HepG2 (cell line): ENCODE data around the gene MCM10. TPM values are rescaled to one million over a fixed set of nuclear protein-coding genes. Genes with fewer than 3 reads are reported as not detected.

Experiments used
- AGO2 ChIP-seq: fragments of 200-400 bp; formaldehyde crosslinking; optimal IDR thresholded peaks from 2 replicates; pipeline ENCODE3; 2017; ENCODE audit warnings: mild to moderate bottlenecking, low read depth, low read length, moderate library complexity
- ASH2L ChIP-seq: fragments of 300-600, 200-600 bp; sonication (generic); IDR thresholded peaks from 2 replicates; pipeline ENCODE4 v1.7.0; 2017; ENCODE audit warnings: low read depth, mild to moderate bottlenecking, moderate library complexity, mixed read lengths, low read length; ENCODE audit not compliant: insufficient read length
- GMEB1 ChIP-seq: sonication (generic); formaldehyde crosslinking; IDR thresholded peaks from 2 replicates; pipeline ENCODE4 v1.5.1; 2020; ENCODE audit warnings: missing genetic modification reagents, mild to moderate bottlenecking, borderline replicate concordance
- GPN1 ChIP-seq: sonication (generic); formaldehyde crosslinking; IDR thresholded peaks from 2 replicates; pipeline ENCODE4 v1.5.1; 2020; ENCODE audit warnings: missing genetic modification reagents, borderline replicate concordance
- HMGXB3 ChIP-seq: sonication (generic); formaldehyde crosslinking; IDR thresholded peaks from 2 replicates; pipeline ENCODE4 v1.4.0; 2020; ENCODE audit warnings: missing genetic modification reagents, borderline replicate concordance
- KDM6A ChIP-seq: IDR thresholded peaks from 2 replicates; pipeline ENCODE4 v1.6.1; 2016; ENCODE audit warnings: low read depth
- RNF219 ChIP-seq: sonication (generic); formaldehyde crosslinking; IDR thresholded peaks from 2 replicates; pipeline ENCODE4 v1.5.0; 2020; ENCODE audit warnings: mild to moderate bottlenecking, missing genetic modification reagents
- SIX1 ChIP-seq: sonication (generic); formaldehyde crosslinking; IDR thresholded peaks from 2 replicates; pipeline ENCODE4 v1.4.0; 2020; ENCODE audit warnings: missing genetic modification reagents, borderline replicate concordance
- TEAD3 ChIP-seq: optimal IDR thresholded peaks from 2 replicates; pipeline ENCODE3; 2016; ENCODE audit warnings: borderline replicate concordance
- THRA ChIP-seq: sonication (generic); formaldehyde crosslinking; IDR thresholded peaks from 2 replicates; pipeline ENCODE4 v1.4.0; 2020; ENCODE audit warnings: missing genetic modification reagents, borderline replicate concordance
- USF2 ChIP-seq, 2 experiments: sonication (generic) in 1 of 2; formaldehyde crosslinking in 1 of 2; IDR thresholded peaks; 2 replicates each; pipeline versions ENCODE4 v1.5.1 to v1.6.1; 2011 to 2020; ENCODE audit warnings: borderline replicate concordance in 1 of 2, low read depth in 1 of 2, low read length in 1 of 2, mild to moderate bottlenecking in 1 of 2, missing genetic modification reagents in 1 of 2, moderate library complexity in 1 of 2
- ZNF574 ChIP-seq: sonication (generic); formaldehyde crosslinking; IDR thresholded peaks from 2 replicates; pipeline ENCODE4 v1.4.0; 2020; ENCODE audit warnings: missing genetic modification reagents
- ZNF749 ChIP-seq: sonication (generic); formaldehyde crosslinking; IDR thresholded peaks from 2 replicates; pipeline ENCODE4 v1.8.0; 2022; ENCODE audit warnings: mild to moderate bottlenecking, missing genetic modification reagents, moderate library complexity, borderline replicate concordance
- polyA plus RNA-seq, 8 experiments: library from polyadenylated mRNA; depleted of rRNA in 3 of 8; stranded (reverse) in 7 of 8; unstranded in 1 of 8; fragments of >200 nt; fragmentation: Illumina TruSeq in 4 of 8; extraction: Trizol in 4 of 8; gene quantifications; 2 replicates each; pipeline versions ENCODE4 v1.2.1 to v1.2.3, GENCODE V29; 2011 to 2016; ENCODE audit warnings: low read depth in 4 of 8, missing spikeins in 1 of 8, mixed read lengths in 1 of 8; ENCODE audit not compliant: insufficient read depth in 1 of 8
- total RNA-seq, 5 experiments: library from RNA; depleted of rRNA; stranded (reverse); fragments of >200 nt; fragmentation: Illumina TruSeq; extraction: Trizol; gene quantifications; 2 replicates each; pipeline ENCODE4 v1.2.3, GENCODE V29; 2016; ENCODE audit warnings: low read depth in 1 of 5

MCM10 gene
- total and polyA plus RNA-seq, 2 of the 13 experiments (the other 11 are each of a cell fraction or from before 2014, with no cell fraction given): 2.8 to 31.3 TPM

- no peak for TF ChIP-seq THRA (CRISPR knock-in tag)
- TF ChIP-seq KDM6A (CRISPR knock-in tag): peak; percentile 68; the same call in 1 of the 2 replicates
- 0 out of 2 replicates have a peak, but pooled peaks have one; percentile 25 for TF ChIP-seq ZNF574 (CRISPR knock-in tag)
- TF ChIP-seq RNF219 (CRISPR knock-in tag): no peak
- TF ChIP-seq GMEB1 (CRISPR knock-in tag): peak; percentile 40; the same call in 1 of the 2 replicates
- no peak for TF ChIP-seq GPN1
- TF ChIP-seq TEAD3 (CRISPR knock-in tag): peak; percentile 31
- no peak for TF ChIP-seq HMGXB3
- TF ChIP-seq ASH2L: peak; percentile 48
- TF ChIP-seq SIX1: no peak
- no peak for TF ChIP-seq USF2 (IDR thresholded peaks at IDR 0.05; ENCODE audit: low read depth, low read length)
- TF ChIP-seq USF2 (CRISPR knock-in tag; IDR thresholded peaks at IDR 0.05; ENCODE audit: borderline replicate concordance): no peak
- TF ChIP-seq ZNF749 (CRISPR knock-in tag): no peak
- TF ChIP-seq AGO2: no peak
Measured at GRCh38 chr10:13173616-13174015, 12.3 kb downstream of the MCM10 start (continued).
